Spleen (tissue), 7 donors: Measurements from ENCODE around the gene STAC.

ENCODE experiments used
- CTCF ChIP-seq, 11 experiments: fragments of 200-600 bp in 7 of 11; fragments of 450-650 bp in 4 of 11; sonication (generic) in 4 of 11; IDR thresholded peaks in 8 of 11; conservative IDR thresholded peaks in 3 of 11; 1 replicate in 7 of 11; 2 replicates in 4 of 11; pipeline versions ENCODE4 v1.4.0 to v1.8.0; 2016 to 2021; ENCODE audit warnings: antibody characterized with exemption in 11 of 11, inconsistent platforms in 4 of 11, mild to moderate bottlenecking in 1 of 11
- POLR2A ChIP-seq, 3 donors: fragments of 450-650 bp; IDR thresholded peaks; one replicate each; pipeline ENCODE4 v1.5.1; 2017; ENCODE audit warnings: antibody characterized with exemption in 3 of 3, mild to moderate bottlenecking in 1 of 3
- POLR2AphosphoS5 ChIP-seq, 3 donors: sonication (generic); formaldehyde crosslinking; IDR thresholded peaks; one replicate each; pipeline ENCODE4 v1.5.1; 2017; ENCODE audit warnings: antibody characterized with exemption in 3 of 3
- donor health status: DM: no; HTN: no; CAD: no; lungs with moderate emphysema.
- donor health status: DM: no; HTN: no; CAD: no.
- donor health status: DM: no; HTN: no; CAD: no.

DNA sequence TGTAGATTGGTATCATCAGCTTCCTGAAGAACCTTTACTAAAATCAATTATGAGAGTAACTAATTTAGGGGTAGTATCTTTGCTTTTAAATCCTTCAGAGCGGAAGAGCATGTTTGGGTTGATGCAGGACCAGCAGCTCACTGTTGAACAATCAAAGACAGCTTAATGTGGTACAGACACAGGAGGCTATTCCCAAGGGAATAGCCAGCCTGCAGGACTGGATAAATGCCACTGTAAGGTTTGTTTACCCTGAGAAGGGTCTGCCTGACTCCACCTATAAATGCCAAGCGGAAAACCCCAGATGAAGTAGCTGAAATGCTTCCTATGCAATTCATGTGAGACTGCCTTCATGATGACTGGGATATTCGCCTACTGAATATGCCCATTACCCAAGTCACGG, 16.0 kb upstream of the STAC start:
- no peak for TF ChIP-seq CTCF (IDR thresholded peaks at IDR 0.05 in 8 of 11, conservative IDR thresholded peaks at IDR 0.05 in 3 of 11)
- TF ChIP-seq POLR2AphosphoS5 (IDR thresholded peaks at IDR 0.05): no peak
- no peak for TF ChIP-seq POLR2A (IDR thresholded peaks at IDR 0.05)
